CD4-positive, alpha-beta memory T cell (primary cell): ENCODE data around the gene RAC3. TPM values are rescaled to one million over a fixed set of nuclear protein-coding genes. Genes with fewer than 3 reads are reported as not detected.

ENCODE experiments used
- CTCF ChIA-PET: fragments of 350-600 bp; sonication (Branson Sonifier 250); formaldehyde crosslinking; loops from one replicate; lab custom pipeline; 2021; ENCODE audit warnings: inconsistent platforms; ENCODE audit not compliant: partially characterized antibody; lab: Charles Lee
- POLR2A ChIA-PET: fragments of 350-600 bp; sonication (Branson Sonifier 250); formaldehyde crosslinking; loops from one replicate; lab custom pipeline; 2021; ENCODE audit not compliant: partially characterized antibody; lab: Charles Lee
- DNase-seq, 5 donors: peaks; one replicate each; pipeline versions ENCODE4 v3.0.0 to v3.0.0-alpha.2; 2020 to 2022; ENCODE audit warnings: mixed read lengths in 1 of 5
- H3K27ac ChIP-seq: one replicate; pipeline ENCODE4 v1.7.0; 2013; ENCODE audit warnings: low read depth, low read length
- H3K27me3 ChIP-seq: 2 replicates; pipeline ENCODE4 v1.7.0; 2013; ENCODE audit warnings: mild to moderate bottlenecking, low read length, moderate library complexity; ENCODE audit not compliant: insufficient read depth
- H3K36me3 ChIP-seq: 2 replicates; pipeline ENCODE4 v1.7.0; 2013; ENCODE audit warnings: mild to moderate bottlenecking, low read length, moderate library complexity; ENCODE audit not compliant: insufficient read depth
- H3K4me1 ChIP-seq: 2 replicates; pipeline ENCODE4 v1.7.0; 2013; ENCODE audit warnings: mild to moderate bottlenecking, low read length, moderate library complexity; ENCODE audit not compliant: insufficient read depth
- H3K4me3 ChIP-seq, 2 donors: one replicate each; pipeline ENCODE4 v1.7.0; 2013; ENCODE audit warnings: low read length in 2 of 2, mild to moderate bottlenecking in 1 of 2
- H3K9me3 ChIP-seq, 2 donors: one replicate each; pipeline ENCODE4 v1.7.0; 2013; ENCODE audit warnings: low read length in 2 of 2, control low read depth in 1 of 2; ENCODE audit not compliant: control insufficient read depth in 1 of 2
- H3K27ac Mint-ChIP-seq, 7 donors: one replicate each; pipeline ENCODE4 v1.8.0; 2020 to 2021; ENCODE audit warnings: mixed read lengths in 7 of 7, mild to moderate bottlenecking in 6 of 7, inconsistent platforms in 3 of 7, moderate library complexity in 3 of 7
- H3K27me3 Mint-ChIP-seq, 2 donors: one replicate each; pipeline ENCODE4 v1.8.0; 2020 to 2021; ENCODE audit warnings: mixed read lengths in 2 of 2
- H3K36me3 Mint-ChIP-seq, 2 donors: one replicate each; pipeline ENCODE4 v1.8.0; 2020 to 2021; ENCODE audit warnings: mixed read lengths in 2 of 2, inconsistent platforms in 1 of 2, mild to moderate bottlenecking in 1 of 2
- H3K4me1 Mint-ChIP-seq, 4 donors: one replicate each; pipeline ENCODE4 v1.8.0; 2020 to 2021; ENCODE audit warnings: mixed read lengths in 4 of 4, mild to moderate bottlenecking in 1 of 4
- H3K4me3 Mint-ChIP-seq, 8 donors: one replicate each; pipeline ENCODE4 v1.8.0; 2020 to 2021; ENCODE audit warnings: mixed read lengths in 8 of 8, mild to moderate bottlenecking in 7 of 8, moderate library complexity in 6 of 8, inconsistent platforms in 3 of 8
- H3K9me3 Mint-ChIP-seq, 8 donors: one replicate each; pipeline ENCODE4 v1.8.0; 2020 to 2021; ENCODE audit warnings: mixed read lengths in 8 of 8, mild to moderate bottlenecking in 5 of 8, inconsistent platforms in 3 of 8, moderate library complexity in 1 of 8
- intact Hi-C: fragments of 100-400 bp; cut with micrococcal nuclease; formaldehyde crosslinking; loops from one replicate; pipeline ENCODE4 v1.15.1; 2023
- polyA plus RNA-seq, 2 donors: library from polyadenylated mRNA; unstranded; fragments of 300-500 nt; fragmentation: Illumina TruSeq; gene quantifications; one replicate each; pipeline ENCODE4 v1.2.3, GENCODE V29; 2021
- total RNA-seq, 2 experiments: library from RNA; stranded (reverse); gene quantifications; one replicate each; pipeline ENCODE4 v1.2.3, GENCODE V29; 2021

RAC3 gene
- total and polyA plus RNA-seq, 4 experiments from 2014 or later: 0.44 to 2.3 (median 0.86) TPM; not detected in 1

- Mint-ChIP-seq H3K9me3 (no peaks in the 10 kb centered on the region), H3K4me1 (peaks cover 0 to 1% (median 0%) of the 10 kb centered on the region in 4 donors), H3K27ac (peak overlapping the region in 1 of 7 donors; percentile 48), H3K4me3 (no peak overlapping the region), H3K27me3 (no peaks in the 10 kb centered on the region), H3K36me3 (no peaks in the 10 kb centered on the region)
- no peaks in the 10 kb centered on the region for H3K27me3 ChIP-seq
- intact Hi-C loops: no loop called here
- no peaks in the 10 kb centered on the region for H3K9me3 ChIP-seq
- no peaks in the 10 kb centered on the region for H3K36me3 ChIP-seq
- no peak overlapping the region for H3K4me3 ChIP-seq
- H3K4me1 ChIP-seq: no peaks in the 10 kb centered on the region
- ChIA-PET CTCF (no interaction called here), POLR2A (no interaction called here)
- no peak for DNase-seq
- no peak overlapping the region for H3K27ac ChIP-seq
Observed at GRCh38 chr17:82006468-82007227, 24.8 kb upstream of the RAC3 start.

- H3K4me1 ChIP-seq: no peaks in the 10 kb centered on the region
- POLR2A ChIA-PET: no interaction called here
- CTCF ChIA-PET: no interaction called here
- Mint-ChIP-seq H3K9me3 (no peaks in the 10 kb centered on the region), H3K27me3 (no peaks in the 10 kb centered on the region), H3K27ac (no peak overlapping the region), H3K4me3 (no peak overlapping the region), H3K36me3 (no peaks in the 10 kb centered on the region), H3K4me1 (peaks cover 0 to 1% (median 0%) of the 10 kb centered on the region in 4 donors)
- no peak overlapping the region for H3K27ac ChIP-seq
- H3K9me3 ChIP-seq: no peaks in the 10 kb centered on the region
- no peak overlapping the region for H3K4me3 ChIP-seq
- intact Hi-C loops: no loop called here
- no peaks in the 10 kb centered on the region for H3K27me3 ChIP-seq
- no peaks in the 10 kb centered on the region for H3K36me3 ChIP-seq
- DNase-seq: no peak
Observed at GRCh38 chr17:82007228-82007494, 24.3 kb upstream of the RAC3 start.

GRCh38 chr17:82007495-82008257, 23.8 kb upstream of the RAC3 start:
- H3K36me3 ChIP-seq: no peaks in the 10 kb centered on the region
- Mint-ChIP-seq H3K4me1 (peaks cover 0 to 1% (median 0%) of the 10 kb centered on the region in 4 donors), H3K27ac (peak overlapping the region in 1 of 7 donors; percentile 10), H3K36me3 (no peaks in the 10 kb centered on the region), H3K27me3 (no peaks in the 10 kb centered on the region), H3K9me3 (no peaks in the 10 kb centered on the region), H3K4me3 (no peak overlapping the region)
- no peaks in the 10 kb centered on the region for H3K4me1 ChIP-seq
- H3K27me3 ChIP-seq: no peaks in the 10 kb centered on the region
- POLR2A ChIA-PET: no interaction called here
- intact Hi-C loops: no loop called here
- H3K27ac ChIP-seq: no peak overlapping the region
- no peak for DNase-seq
- CTCF ChIA-PET: no interaction called here
- no peaks in the 10 kb centered on the region for H3K9me3 ChIP-seq
- no peak overlapping the region for H3K4me3 ChIP-seq

GRCh38 chr17:82008258-82008940, 23.1 kb upstream of the RAC3 start:
- intact Hi-C loops: no loop called here
- Histone ChIP-seq H3K27me3 (no peaks in the 10 kb centered on the region), H3K36me3 (no peaks in the 10 kb centered on the region), H3K4me3 (no peak overlapping the region), H3K4me1 (no peaks in the 10 kb centered on the region), H3K27ac (no peak overlapping the region), H3K9me3 (no peaks in the 10 kb centered on the region)
- Mint-ChIP-seq H3K36me3 (no peaks in the 10 kb centered on the region), H3K9me3 (no peaks in the 10 kb centered on the region), H3K27me3 (no peaks in the 10 kb centered on the region), H3K27ac (no peak overlapping the region), H3K4me1 (peaks cover 0 to 1% (median 0%) of the 10 kb centered on the region in 4 donors), H3K4me3 (no peak overlapping the region)
- DNase-seq: no peak
- POLR2A ChIA-PET: no interaction called here
- CTCF ChIA-PET: no interaction called here

- Mint-ChIP-seq H3K4me3 (no peak overlapping the region), H3K36me3 (no peaks in the 10 kb centered on the region), H3K27me3 (no peaks in the 10 kb centered on the region), H3K9me3 (no peaks in the 10 kb centered on the region), H3K27ac (no peak overlapping the region), H3K4me1 (peaks cover 0 to 1% (median 0%) of the 10 kb centered on the region in 4 donors)
- ChIA-PET CTCF (interaction anchor here (1.0 kb wide), 1 partner anchor 10 kb away, joined by 3 read pairs; no protein-coding TSS in a partner anchor), POLR2A (no interaction called here)
- H3K4me1 ChIP-seq: no peaks in the 10 kb centered on the region
- no peak overlapping the region for H3K4me3 ChIP-seq
- no peak overlapping the region for H3K27ac ChIP-seq
- no peaks in the 10 kb centered on the region for H3K36me3 ChIP-seq
- H3K27me3 ChIP-seq: no peaks in the 10 kb centered on the region
- intact Hi-C loops: no loop called here
- H3K9me3 ChIP-seq: no peaks in the 10 kb centered on the region
- DNase-seq: no peak
Observed at GRCh38 chr17:82008941-82009405, 22.5 kb upstream of the RAC3 start.

- no peak overlapping the region for H3K4me3 Mint-ChIP-seq
- POLR2A ChIA-PET: no interaction called here
- H3K9me3 ChIP-seq: no peaks in the 10 kb centered on the region
Observed at GRCh38 chr17:82009413-82009812, 22.1 kb upstream of the RAC3 start.

More at GRCh38 chr17:82009413-82009812, 22.1 kb upstream of the RAC3 start:
- intact Hi-C loops: no loop called here
- DNase-seq: no peak
- no peak overlapping the region for H3K27ac Mint-ChIP-seq
- no peaks in the 10 kb centered on the region for H3K4me1 ChIP-seq
- no peaks in the 10 kb centered on the region for H3K27me3 Mint-ChIP-seq
- no peak overlapping the region for H3K27ac ChIP-seq
- H3K36me3 ChIP-seq: no peaks in the 10 kb centered on the region
- CTCF ChIA-PET: interaction anchor here (1.0 kb wide), 1 partner anchor 10 kb away, joined by 3 read pairs; no protein-coding TSS in a partner anchor
- no peak overlapping the region for H3K4me3 ChIP-seq
- H3K36me3 Mint-ChIP-seq: no peaks in the 10 kb centered on the region
- H3K4me1 Mint-ChIP-seq: peaks cover 0 to 1% (median 0%) of the 10 kb centered on the region in 4 donors
- no peaks in the 10 kb centered on the region for H3K27me3 ChIP-seq
- H3K9me3 Mint-ChIP-seq: no peaks in the 10 kb centered on the region
